ENCODE measurements around the gene RAF1.
"Not testable (repeated sequence)": the region's sequence is repeated elsewhere in the genome, so short reads cannot be mapped to it uniquely, and the experiment has no call there.

RAF1 gene

GRCh38 chr3:12705981-12706380 lies 42.1 kb upstream of the RAF1 start:
- TF ChIP-seq CTCF (IDR thresholded peaks at IDR 0.05; ENCODE audit: low read depth, low read length): no peak
- H3K4me3 ChIP-seq (replicated peaks in 1 of 2; ENCODE audit: low read depth in 2 of 2, low read length in 2 of 2): no peak overlapping the region
- DNase-seq (ENCODE audit: low read depth in 2 of 2): peak; percentile 35 to 51

GRCh38 chr3:12705374-12705926 lies 41.5 kb upstream of the RAF1 start:
- TF ChIP-seq CTCF (IDR thresholded peaks at IDR 0.05; ENCODE audit: low read depth, low read length): no peak
- DNase-seq (ENCODE audit: low read depth in 2 of 2): no peak
- no peak overlapping the region for H3K4me3 ChIP-seq (replicated peaks in 1 of 2; ENCODE audit: low read depth in 2 of 2, low read length in 2 of 2)

- TF ChIP-seq CTCF (IDR thresholded peaks at IDR 0.05; ENCODE audit: low read depth, low read length): no peak
- no peak overlapping the region for H3K4me3 ChIP-seq (replicated peaks in 1 of 2; ENCODE audit: low read depth in 2 of 2, low read length in 2 of 2)
- DNase-seq (ENCODE audit: low read depth in 2 of 2): no peak
Observed at GRCh38 chr3:12702501-12702900, 38.6 kb upstream of the RAF1 start.

- not testable (repeated sequence) for DNase-seq (ENCODE audit: low read depth in 2 of 2); H3K4me3 ChIP-seq (replicated peaks in 1 of 2; ENCODE audit: low read depth in 2 of 2, low read length in 2 of 2)
Observed at GRCh38 chr3:12701601-12702000, 37.7 kb upstream of the RAF1 start.

GRCh38 chr3:12700800-12701199 lies 36.9 kb upstream of the RAF1 start:
- TF ChIP-seq CTCF (IDR thresholded peaks at IDR 0.05; ENCODE audit: low read depth, low read length): no peak
- no peak overlapping the region for H3K4me3 ChIP-seq (replicated peaks in 1 of 2; ENCODE audit: low read depth in 2 of 2, low read length in 2 of 2)
- DNase-seq (ENCODE audit: low read depth in 2 of 2): no peak

GRCh38 chr3:12695916-12696315 lies 32.0 kb upstream of the RAF1 start:
- no peak for TF ChIP-seq CTCF (IDR thresholded peaks at IDR 0.05; ENCODE audit: low read depth, low read length)
- H3K4me3 ChIP-seq (replicated peaks in 1 of 2; ENCODE audit: low read depth in 2 of 2, low read length in 2 of 2): no peak overlapping the region
- DNase-seq (ENCODE audit: low read depth in 2 of 2): no peak

- H3K4me3 ChIP-seq (replicated peaks in 1 of 2; ENCODE audit: low read depth in 2 of 2, low read length in 2 of 2): no peak overlapping the region
- no peak for DNase-seq (ENCODE audit: low read depth in 2 of 2)
- no peak for TF ChIP-seq CTCF (IDR thresholded peaks at IDR 0.05; ENCODE audit: low read depth, low read length)
Observed at GRCh38 chr3:12695112-12695511, 31.2 kb upstream of the RAF1 start.

Data from cardiac fibroblast (primary cell).